Endothelial cell of umbilical vein (primary cell): ENCODE results near the gene KRTAP4-6. TPM values are rescaled to one million over a fixed set of nuclear protein-coding genes. Genes with fewer than 3 reads are reported as not detected.
"Not testable (repeated sequence)": the region's sequence is repeated elsewhere in the genome, so short reads cannot be mapped to it uniquely, and the experiment has no call there.

Experiments
- BruUV-seq: library from RNA; stranded (reverse); fragments of 400-500 nt; replicated peaks from 2 replicates; lab custom pipeline; 2021; lab: Mats Ljungman, UMichigan
- CTCF ChIA-PET: fragments of 300-600, 350-600 bp; sonication (Branson Sonifier 250); formaldehyde crosslinking; loops from one replicate; lab custom pipeline; 2021; ENCODE audit warnings: antibody characterized with exemption, inconsistent platforms; lab: Charles Lee
- POLR2A ChIA-PET: fragments of 300-600, 350-600 bp; sonication (Branson Sonifier 250); formaldehyde crosslinking; loops from one replicate; lab custom pipeline; 2021; ENCODE audit warnings: antibody characterized with exemption, inconsistent platforms; lab: Charles Lee
- DNase-seq: peaks from one replicate; pipeline ENCODE4 v3.0.0-alpha.2; 2011; ENCODE audit warnings: low read depth, low spot score
- FAIRE-seq: peaks from 2 replicates; lab custom pipeline; 2011; peaks lifted over from hg19 to GRCh38; lab: Jason Lieb, UNC
- H2AFZ ChIP-seq: 2 replicates; pipeline ENCODE4 v1.6.0; 2012; ENCODE audit warnings: low read depth, low read length, control low read depth, inconsistent platforms
- H3K27ac ChIP-seq: 2 replicates; pipeline ENCODE4 v1.5.1; 2011; ENCODE audit warnings: low read depth, mild to moderate bottlenecking, control low read depth, low read length, moderate library complexity; ENCODE audit not compliant: insufficient read depth
- H3K27me3 ChIP-seq, 2 experiments: 2 replicates each; pipeline versions ENCODE4 v1.6.0 to v1.6.1; 2011; ENCODE audit warnings: low read length in 2 of 2, mixed read lengths in 1 of 2; ENCODE audit not compliant: control insufficient read depth in 2 of 2, insufficient read depth in 2 of 2
- H3K36me3 ChIP-seq, 2 experiments: 2 replicates in 1 of 2; 3 replicates in 1 of 2; pipeline ENCODE4 v1.5.1; 2011; ENCODE audit warnings: low read length in 2 of 2, mild to moderate bottlenecking in 1 of 2, moderate library complexity in 1 of 2; ENCODE audit not compliant: control insufficient read depth in 2 of 2, insufficient read depth in 2 of 2; ENCODE audit errors: extremely low read depth in 1 of 2
- H3K4me1 ChIP-seq: 3 replicates; pipeline ENCODE4 v1.5.1; 2011; ENCODE audit warnings: mild to moderate bottlenecking, low read length; ENCODE audit not compliant: control insufficient read depth, insufficient read depth; ENCODE audit errors: extremely low read depth
- H3K4me2 ChIP-seq: 2 replicates; pipeline ENCODE4 v1.6.1; 2011; ENCODE audit warnings: low read length, control low read depth, mixed read lengths; ENCODE audit not compliant: insufficient read depth
- H3K4me3 ChIP-seq, 3 experiments: fragments of 200-600 bp in 1 of 3; sonication (generic), shearing (Covaris generic) in 1 of 3; replicated peaks in 1 of 3; 2 replicates each; pipeline ENCODE4 v1.5.1; 2011 to 2016; ENCODE audit warnings: control low read depth in 3 of 3, low read length in 3 of 3, mild to moderate bottlenecking in 2 of 3, inconsistent platforms in 1 of 3, low read depth in 1 of 3, moderate library complexity in 1 of 3; ENCODE audit not compliant: insufficient read depth in 1 of 3
- H3K79me2 ChIP-seq: 2 replicates; pipeline ENCODE4 v1.6.0; 2012; ENCODE audit warnings: low read length, inconsistent platforms; ENCODE audit not compliant: control insufficient read depth, insufficient read depth
- H3K9ac ChIP-seq: replicated peaks from 2 replicates; pipeline ENCODE3; 2011; ENCODE audit warnings: low read length, control low read depth; ENCODE audit not compliant: insufficient read depth; ENCODE audit errors: extremely low read depth
- H3K9me1 ChIP-seq: replicated peaks from 3 replicates; pipeline ENCODE4 v1.6.0; 2011; ENCODE audit warnings: mild to moderate bottlenecking, low read length; ENCODE audit not compliant: control insufficient read depth, insufficient read depth; ENCODE audit errors: extremely low read depth
- H3K9me3 ChIP-seq: replicated peaks from 2 replicates; pipeline ENCODE4 v1.5.1; 2012; ENCODE audit warnings: low read length, inconsistent platforms; ENCODE audit not compliant: control insufficient read depth, insufficient read depth
- H4K20me1 ChIP-seq: replicated peaks from 2 replicates; pipeline ENCODE3; 2011; ENCODE audit warnings: mild to moderate bottlenecking, low read length; ENCODE audit not compliant: control insufficient read depth, insufficient read depth; ENCODE audit errors: extremely low read depth
- EZH2 ChIP-seq: IDR thresholded peaks from 2 replicates; pipeline ENCODE4 v1.6.1; 2012; ENCODE audit warnings: borderline replicate concordance, low read depth, mild to moderate bottlenecking, moderate library complexity, low read length, inconsistent platforms; ENCODE audit not compliant: severe bottlenecking
- FOS ChIP-seq: IDR thresholded peaks from 2 replicates; pipeline ENCODE4 v1.6.1; 2011; ENCODE audit warnings: mild to moderate bottlenecking, low read length, moderate library complexity, borderline replicate concordance; ENCODE audit not compliant: insufficient read depth
- GATA2 ChIP-seq: IDR thresholded peaks from 2 replicates; pipeline ENCODE4 v1.7.0; 2011; ENCODE audit warnings: low read depth, mild to moderate bottlenecking, moderate library complexity, mixed read lengths, low read length; ENCODE audit not compliant: insufficient read length, insufficient read depth
- JUN ChIP-seq: IDR thresholded peaks from 2 replicates; pipeline ENCODE4 v1.6.1; 2011; ENCODE audit warnings: borderline replicate concordance, low read depth; ENCODE audit not compliant: insufficient read length, insufficient read depth
- MYC ChIP-seq: IDR thresholded peaks from one replicate; pipeline ENCODE4 v1.6.1; 2011; ENCODE audit warnings: mild to moderate bottlenecking, low read depth, low read length
- POLR2A ChIP-seq: IDR thresholded peaks from 2 replicates; pipeline ENCODE4 v1.6.1; 2012; ENCODE audit warnings: low read depth, mild to moderate bottlenecking, control low read depth, low read length
- POLR2AphosphoS5 ChIP-seq: IDR thresholded peaks from 2 replicates; pipeline ENCODE4 v1.6.1; 2012; ENCODE audit warnings: low read depth, mild to moderate bottlenecking, control low read depth, low read length, moderate library complexity; ENCODE audit not compliant: insufficient read depth
- dilution Hi-C: fragments of 300-500 bp; cut with MboI; formaldehyde crosslinking; loops from one replicate; pipeline ENCODE4 v1.15.0; 2019; ENCODE audit warnings: low sequenced_read_pairs; ENCODE audit not compliant: extremely low pct_ligation_motif_present
- intact Hi-C: fragments of 100-400 bp; cut with micrococcal nuclease; formaldehyde crosslinking; loops from one replicate; pipeline ENCODE4 v1.10.0; 2022
- polyA plus RNA-seq, 4 experiments: library from polyadenylated mRNA; depleted of rRNA in 3 of 4; stranded (reverse) in 3 of 4; unstranded in 1 of 4; fragments of >200 nt; gene quantifications; 2 replicates each; pipeline versions ENCODE4 v1.2.1 to v1.2.3, GENCODE V29; 2011 to 2012; ENCODE audit warnings: missing spikeins in 1 of 4
- total RNA-seq: library from RNA; stranded (reverse); gene quantifications from 2 replicates; pipeline ENCODE4 v1.2.3, GENCODE V29; 2021
- TF ChIP-seq, protein P1 (sequence below): IDR thresholded peaks from 2 replicates; pipeline ENCODE4 v1.6.1; 2011; ENCODE audit not compliant: insufficient read depth, insufficient read length
- TF ChIP-seq, protein P2 (sequence below), 2 donors: IDR thresholded peaks; 1 replicate in 1 of 2; 2 replicates in 1 of 2; pipeline ENCODE4 v1.5.1; 2011; ENCODE audit warnings: low read length in 2 of 2, mild to moderate bottlenecking in 2 of 2, moderate library complexity in 2 of 2, control low read depth in 1 of 2, inconsistent platforms in 1 of 2, low read depth in 1 of 2; ENCODE audit not compliant: insufficient read depth in 1 of 2; ENCODE audit errors: extremely low read depth in 1 of 2

Gene KRTAP4-6
- total and polyA plus RNA-seq, 2 donors (not counting 3 experiments of a cell fraction or from before 2014, with no cell fraction given), result not detected

DNA sequence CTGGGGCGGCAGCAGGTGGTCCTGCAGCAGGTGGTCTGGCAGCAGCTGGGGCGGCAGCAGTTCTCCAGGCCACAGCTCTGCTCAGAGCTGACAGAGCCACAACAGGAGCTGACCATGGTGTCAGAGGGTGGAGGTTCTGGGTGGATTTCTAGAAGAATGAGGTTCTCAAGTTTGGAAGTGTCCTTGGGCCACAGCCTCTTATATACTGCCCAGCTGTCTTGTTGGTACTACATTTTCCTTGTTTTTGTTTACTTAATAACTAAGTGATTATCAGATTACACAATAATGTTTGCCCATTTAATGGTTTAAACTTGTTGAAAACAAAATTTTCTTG lies 9.3 kb upstream of the KRTAP4-6 start, which contains the start of gene KRTAP4-5:
Gene KRTAP4-5, minus strand, starts transcription at position 174 of the 334 bp plus-strand sequence. Its CDS starts 58 bp downstream, at position 116.
- no peak within 1 kb of the TSS for H3K4me3 ChIP-seq
- FAIRE-seq, result no peak
- no TSS peak for BruUV-seq
- H3K4me1 ChIP-seq, result no peaks in the 10 kb centered on the region
- H2AFZ ChIP-seq, result no peak within 1 kb of the TSS
- no peak within 1 kb of the TSS for H3K27ac ChIP-seq
- POLR2A ChIA-PET, result no interaction called here
- H3K79me2 ChIP-seq, result no peaks in the 10 kb centered on the region
- CTCF ChIA-PET, result no interaction called here
- TF ChIP-seq EZH2 (no peak), FOS (no peak), MYC (no peak), JUN (no peak), POLR2A (no peak), GATA2 (no peak), POLR2AphosphoS5 (no peak)
- TF ChIP-seq, protein P1, sequence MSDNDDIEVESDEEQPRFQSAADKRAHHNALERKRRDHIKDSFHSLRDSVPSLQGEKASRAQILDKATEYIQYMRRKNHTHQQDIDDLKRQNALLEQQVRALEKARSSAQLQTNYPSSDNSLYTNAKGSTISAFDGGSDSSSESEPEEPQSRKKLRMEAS, result no peak
- TF ChIP-seq, protein P2, sequence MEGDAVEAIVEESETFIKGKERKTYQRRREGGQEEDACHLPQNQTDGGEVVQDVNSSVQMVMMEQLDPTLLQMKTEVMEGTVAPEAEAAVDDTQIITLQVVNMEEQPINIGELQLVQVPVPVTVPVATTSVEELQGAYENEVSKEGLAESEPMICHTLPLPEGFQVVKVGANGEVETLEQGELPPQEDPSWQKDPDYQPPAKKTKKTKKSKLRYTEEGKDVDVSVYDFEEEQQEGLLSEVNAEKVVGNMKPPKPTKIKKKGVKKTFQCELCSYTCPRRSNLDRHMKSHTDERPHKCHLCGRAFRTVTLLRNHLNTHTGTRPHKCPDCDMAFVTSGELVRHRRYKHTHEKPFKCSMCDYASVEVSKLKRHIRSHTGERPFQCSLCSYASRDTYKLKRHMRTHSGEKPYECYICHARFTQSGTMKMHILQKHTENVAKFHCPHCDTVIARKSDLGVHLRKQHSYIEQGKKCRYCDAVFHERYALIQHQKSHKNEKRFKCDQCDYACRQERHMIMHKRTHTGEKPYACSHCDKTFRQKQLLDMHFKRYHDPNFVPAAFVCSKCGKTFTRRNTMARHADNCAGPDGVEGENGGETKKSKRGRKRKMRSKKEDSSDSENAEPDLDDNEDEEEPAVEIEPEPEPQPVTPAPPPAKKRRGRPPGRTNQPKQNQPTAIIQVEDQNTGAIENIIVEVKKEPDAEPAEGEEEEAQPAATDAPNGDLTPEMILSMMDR (IDR thresholded peaks at IDR 0.05; ENCODE audit: extremely low read depth in 1 of 2, insufficient read depth in 1 of 2, low read depth in 1 of 2, low read length in 2 of 2), result no peak
- H4K20me1 ChIP-seq, result no peaks in the 10 kb centered on the region
- no peaks in the 10 kb centered on the region for H3K36me3 ChIP-seq
- H3K9ac ChIP-seq, result no peak within 1 kb of the TSS
- H3K9me3 ChIP-seq, result no peaks in the 10 kb centered on the region
- no peak within 1 kb of the TSS for H3K4me2 ChIP-seq
- DNase-seq, result no peak
- dilution Hi-C loops (no loop called here), intact Hi-C loops (no loop called here)
- H3K9me1 ChIP-seq, result no peaks in the 10 kb centered on the region
- H3K27me3 ChIP-seq, result no peaks in the 10 kb centered on the region

DNA sequence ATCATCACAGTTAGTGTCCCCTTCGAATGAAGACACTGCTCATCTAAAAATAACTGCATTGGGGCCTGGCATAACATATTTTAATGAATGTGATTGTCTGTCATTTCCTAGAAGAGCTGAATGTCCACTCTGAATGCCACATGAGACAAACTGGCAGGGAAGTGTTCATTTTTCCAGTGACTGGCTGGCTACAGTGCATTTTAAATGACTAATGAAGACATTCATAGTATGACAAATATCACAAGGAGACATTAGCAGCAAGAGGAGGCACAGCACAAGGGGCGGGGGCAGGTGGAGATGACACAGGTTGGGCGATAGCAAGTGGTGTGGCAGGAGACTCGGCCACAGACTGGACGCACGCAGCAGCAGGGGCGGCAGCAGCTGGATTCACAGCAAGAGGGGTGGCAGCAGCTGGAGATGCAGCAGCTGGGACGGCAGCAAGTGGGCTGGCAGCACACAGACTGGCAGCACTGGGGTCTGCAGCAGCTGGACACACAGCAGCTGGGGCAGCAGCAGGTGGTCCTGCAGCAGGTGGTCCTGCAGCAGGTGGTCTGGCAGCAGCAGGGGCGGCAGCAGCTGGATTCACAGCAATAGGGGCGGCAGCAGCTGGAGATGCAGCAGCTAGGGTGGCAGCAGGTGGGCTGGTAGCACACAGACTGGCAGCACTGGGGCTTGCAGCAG lies 8.8 kb upstream of the KRTAP4-6 start:
- intact Hi-C loops, BruUV-seq: not testable (repeated sequence)

More for the DNA sequence above, 8.8 kb upstream of the KRTAP4-6 start:
- H3K36me3 ChIP-seq, H3K9me1 ChIP-seq, H3K9ac ChIP-seq, H3K27me3 ChIP-seq, H3K79me2 ChIP-seq, CTCF ChIA-PET, H4K20me1 ChIP-seq, H3K4me2 ChIP-seq, POLR2A ChIA-PET, H2AFZ ChIP-seq, H3K9me3 ChIP-seq, H3K27ac ChIP-seq, dilution Hi-C loops, H3K4me1 ChIP-seq, FAIRE-seq, H3K4me3 ChIP-seq, DNase-seq: not testable (repeated sequence)
